Pons (tissue), 1 donor: ENCODE results near the gene HCN3.
"Not testable (repeated sequence)": the region's sequence is repeated elsewhere in the genome, so short reads cannot be mapped to it uniquely, and the experiment has no call there.

Experiments
- DNase-seq: peaks from one replicate; pipeline ENCODE4 v3.0.0-alpha.2; 2016; ENCODE audit warnings: low spot score

Gene HCN3

DNA sequence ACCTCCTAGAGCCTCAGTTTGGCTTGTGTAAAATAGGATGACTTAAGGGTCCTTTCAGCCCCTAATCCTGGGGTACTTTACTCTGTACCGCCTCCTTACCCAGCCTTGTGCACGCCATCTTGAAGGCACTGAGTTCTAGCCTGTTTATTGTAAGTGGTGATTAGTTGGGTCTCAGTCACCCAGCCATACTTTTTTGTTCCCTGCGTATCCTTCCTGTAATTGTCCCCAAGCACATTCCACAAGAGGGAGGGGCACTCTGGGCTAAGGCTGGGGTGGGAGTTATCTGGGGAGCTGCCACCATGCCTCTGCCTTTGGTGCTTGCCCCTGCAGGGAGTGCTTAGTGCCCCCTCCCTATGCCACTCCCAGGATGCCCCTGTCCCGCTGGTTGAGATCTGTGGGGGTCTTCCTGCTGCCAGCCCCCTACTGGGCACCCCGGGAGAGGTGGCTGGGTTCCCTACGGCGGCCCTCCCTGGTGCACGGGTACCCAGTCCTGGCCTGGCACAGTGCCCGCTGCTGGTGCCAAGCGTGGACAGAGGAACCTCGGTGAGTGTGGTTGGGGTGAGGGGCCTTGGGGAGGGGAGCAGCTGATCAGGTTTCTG lies 32.3 kb downstream of the HCN3 start:
- no peak for DNase-seq

DNA sequence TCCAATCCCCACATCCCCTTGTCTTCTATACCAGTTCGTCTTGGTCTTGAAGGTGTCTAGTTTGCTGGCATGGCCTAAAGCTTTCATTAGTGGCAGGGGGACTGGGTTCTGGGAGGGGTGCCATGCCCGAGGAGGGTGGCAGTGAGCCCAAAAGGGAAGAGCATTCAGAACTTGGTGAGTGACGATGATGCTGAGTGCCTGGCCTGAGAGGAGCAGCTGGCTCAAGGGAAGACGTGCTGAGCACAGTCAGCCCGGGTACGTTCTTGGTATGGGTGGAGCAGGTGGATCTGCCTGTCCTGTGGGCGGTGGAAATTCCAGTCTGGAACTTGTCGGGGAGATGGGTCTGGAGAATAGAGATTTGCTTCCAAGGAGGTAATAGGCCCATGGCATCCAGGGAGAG lies 36.0 kb downstream of the HCN3 start:
- no peak for DNase-seq

DNA sequence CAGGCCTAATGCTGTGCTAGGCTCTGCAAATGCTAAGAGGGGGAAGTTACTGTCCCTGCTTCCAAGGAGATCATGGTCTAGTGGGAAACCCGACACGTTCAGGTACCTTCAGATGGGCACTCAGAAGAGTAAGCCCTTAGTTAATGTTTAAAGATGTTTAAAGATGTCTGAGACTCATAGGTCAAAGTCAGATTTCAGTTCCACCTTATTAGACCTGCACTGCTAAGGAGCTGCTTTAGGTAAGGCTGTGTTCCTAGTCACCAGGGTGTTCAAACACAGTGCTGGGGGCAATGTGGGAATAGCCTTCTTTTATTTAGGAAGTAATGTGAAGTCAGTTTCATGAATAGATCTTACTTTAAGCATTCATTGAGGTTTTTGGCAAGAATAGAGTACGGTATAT lies 39.7 kb downstream of the HCN3 start:
- no peak for DNase-seq

DNA sequence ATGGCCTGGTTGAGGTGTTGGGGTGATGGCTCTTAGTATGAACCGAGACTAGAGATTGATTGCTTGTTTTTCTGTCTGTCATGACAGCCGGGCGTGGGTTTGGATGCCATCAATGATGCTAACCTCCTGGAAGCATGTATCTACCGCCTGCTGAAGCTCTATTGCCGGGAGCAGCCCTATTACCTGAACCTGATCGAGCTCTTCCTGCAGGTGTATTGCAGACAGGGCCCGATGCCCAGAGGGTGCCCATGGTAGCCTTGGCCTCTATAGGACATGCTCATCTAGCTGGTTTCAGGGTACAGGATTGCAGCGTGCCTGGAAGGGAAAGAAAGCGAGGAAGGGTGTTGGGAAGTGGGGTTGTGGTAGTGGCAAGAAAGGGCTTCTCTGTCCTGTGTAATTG lies 40.8 kb downstream of the HCN3 start:
- no peak for DNase-seq

DNA sequence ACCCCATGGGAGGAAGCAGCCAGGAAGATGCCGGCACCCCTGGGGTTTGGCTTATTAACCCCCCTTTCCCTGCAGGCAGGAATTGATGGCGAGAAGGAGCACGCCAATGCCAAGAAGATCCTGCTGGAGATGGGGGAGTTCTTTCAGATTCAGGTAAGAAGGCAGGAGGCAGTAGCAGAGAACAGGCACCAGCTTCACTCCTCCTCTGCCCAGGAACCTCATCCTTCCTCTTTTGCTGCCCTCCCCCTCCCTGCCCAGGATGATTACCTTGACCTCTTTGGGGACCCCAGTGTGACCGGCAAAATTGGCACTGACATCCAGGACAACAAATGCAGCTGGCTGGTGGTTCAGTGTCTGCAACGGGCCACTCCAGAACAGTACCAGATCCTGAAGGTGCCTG lies 42.3 kb downstream of the HCN3 start:
- DNase-seq, result no peak

DNA sequence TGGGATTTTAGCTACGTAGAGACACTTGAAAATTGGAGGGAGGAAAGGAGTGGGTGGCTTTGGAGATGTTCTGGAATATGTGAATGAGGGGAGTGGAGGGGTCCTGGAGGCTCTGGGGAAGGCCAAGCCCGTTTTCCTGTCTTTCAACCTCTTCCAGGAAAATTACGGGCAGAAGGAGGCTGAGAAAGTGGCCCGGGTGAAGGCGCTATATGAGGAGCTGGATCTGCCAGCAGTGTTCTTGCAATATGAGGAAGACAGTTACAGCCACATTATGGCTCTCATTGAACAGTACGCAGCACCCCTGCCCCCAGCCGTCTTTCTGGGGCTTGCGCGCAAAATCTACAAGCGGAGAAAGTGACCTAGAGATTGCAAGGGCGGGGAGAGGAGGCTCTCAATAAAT lies 43.0 kb downstream of the HCN3 start:
- DNase-seq, result no peak

DNA sequence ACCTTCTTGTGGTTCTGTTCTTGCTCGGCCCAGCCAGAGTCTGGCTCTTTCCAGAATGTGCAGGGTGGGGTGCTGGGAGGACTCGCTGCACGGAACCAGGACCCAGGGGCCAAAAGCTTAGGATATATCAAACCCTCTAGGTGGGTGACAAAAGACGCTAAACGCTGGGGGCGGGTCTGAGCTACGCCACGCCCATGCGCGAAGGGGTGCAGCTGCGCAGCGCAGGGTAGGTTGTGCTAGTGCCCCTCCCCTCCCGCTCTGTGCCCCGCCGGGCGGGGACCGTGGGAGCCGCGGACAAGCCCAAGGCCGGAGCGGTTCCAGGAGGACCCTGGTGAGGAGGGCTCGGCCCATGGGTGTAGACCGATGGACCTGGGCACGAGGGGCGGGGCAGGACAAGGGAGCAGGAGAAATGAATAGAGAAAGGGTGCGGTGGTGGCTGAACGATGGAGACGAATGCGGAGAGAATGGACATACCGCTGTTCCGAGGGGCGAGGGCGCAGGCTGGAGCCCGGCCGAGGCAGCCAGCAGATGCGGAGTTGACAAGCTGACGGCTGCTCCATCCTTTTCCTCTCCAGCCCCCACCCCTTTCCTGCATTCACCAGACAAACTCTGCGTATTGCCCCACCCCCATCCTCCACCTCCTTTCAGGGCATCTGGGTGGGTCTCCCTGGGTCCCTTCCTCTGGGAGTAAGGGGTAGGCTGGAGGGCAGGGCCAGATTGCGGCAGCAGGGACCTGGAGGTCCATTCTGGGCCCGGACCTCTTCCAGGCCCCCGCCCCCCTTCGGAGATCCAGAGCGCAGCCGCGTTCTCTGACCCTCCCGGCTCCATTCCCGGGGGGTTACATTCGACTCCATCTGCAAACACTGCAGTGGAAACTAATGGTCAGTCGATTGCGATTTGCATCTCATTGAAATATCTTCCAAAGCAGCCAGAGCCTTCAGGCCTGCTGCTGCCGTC lies 43.7 kb downstream of the HCN3 start, which contains the start of gene RUSC1:
Gene RUSC1, plus strand, starts transcription at position 234 of the 957 bp plus-strand sequence. CDS start 880 bp downstream, outside the sequence.
- peak; percentile 58 for DNase-seq

DNA sequence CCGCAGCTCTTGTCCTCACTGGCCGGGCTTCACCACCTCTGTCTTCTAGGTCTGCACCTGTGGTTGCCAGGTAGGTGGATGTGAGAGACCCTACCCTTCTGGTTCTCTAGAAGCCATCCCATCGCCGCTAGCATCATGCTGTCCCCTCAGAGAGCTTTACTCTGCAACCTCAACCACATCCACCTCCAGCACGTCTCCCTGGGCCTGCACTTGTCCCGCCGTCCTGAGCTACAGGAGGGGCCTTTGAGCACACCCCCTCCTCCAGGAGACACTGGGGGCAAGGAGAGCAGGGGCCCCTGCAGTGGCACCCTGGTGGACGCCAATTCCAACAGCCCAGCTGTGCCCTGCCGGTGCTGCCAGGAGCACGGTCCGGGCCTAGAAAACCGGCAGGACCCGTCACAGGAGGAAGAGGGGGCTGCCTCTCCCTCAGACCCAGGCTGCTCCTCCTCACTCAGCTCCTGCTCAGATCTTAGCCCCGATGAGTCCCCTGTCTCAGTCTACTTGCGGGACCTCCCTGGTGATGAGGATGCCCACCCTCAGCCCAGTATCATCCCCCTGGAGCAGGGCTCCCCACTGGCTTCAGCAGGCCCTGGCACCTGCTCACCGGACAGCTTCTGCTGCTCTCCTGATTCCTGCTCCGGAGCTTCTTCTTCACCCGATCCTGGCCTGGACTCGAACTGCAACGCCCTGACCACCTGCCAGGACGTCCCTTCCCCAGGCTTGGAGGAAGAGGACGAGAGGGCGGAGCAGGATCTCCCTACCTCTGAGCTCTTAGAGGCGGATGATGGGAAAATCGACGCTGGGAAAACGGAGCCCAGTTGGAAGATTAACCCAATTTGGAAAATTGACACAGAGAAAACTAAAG lies 44.6 kb downstream of the HCN3 start:
- no peak for DNase-seq

DNA sequence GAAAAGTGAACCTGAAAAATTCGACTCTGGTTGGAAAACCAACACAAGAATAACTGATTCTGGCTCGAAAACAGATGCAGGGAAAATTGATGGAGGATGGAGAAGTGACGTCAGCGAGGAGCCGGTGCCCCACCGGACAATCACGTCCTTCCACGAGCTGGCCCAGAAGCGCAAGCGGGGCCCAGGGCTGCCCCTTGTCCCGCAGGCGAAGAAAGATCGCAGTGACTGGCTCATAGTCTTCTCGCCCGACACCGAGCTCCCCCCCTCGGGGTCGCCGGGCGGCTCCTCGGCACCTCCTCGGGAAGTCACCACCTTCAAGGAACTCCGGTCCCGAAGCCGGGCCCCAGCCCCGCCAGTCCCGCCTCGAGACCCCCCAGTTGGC lies 45.3 kb downstream of the HCN3 start:
- no peak for DNase-seq

DNA sequence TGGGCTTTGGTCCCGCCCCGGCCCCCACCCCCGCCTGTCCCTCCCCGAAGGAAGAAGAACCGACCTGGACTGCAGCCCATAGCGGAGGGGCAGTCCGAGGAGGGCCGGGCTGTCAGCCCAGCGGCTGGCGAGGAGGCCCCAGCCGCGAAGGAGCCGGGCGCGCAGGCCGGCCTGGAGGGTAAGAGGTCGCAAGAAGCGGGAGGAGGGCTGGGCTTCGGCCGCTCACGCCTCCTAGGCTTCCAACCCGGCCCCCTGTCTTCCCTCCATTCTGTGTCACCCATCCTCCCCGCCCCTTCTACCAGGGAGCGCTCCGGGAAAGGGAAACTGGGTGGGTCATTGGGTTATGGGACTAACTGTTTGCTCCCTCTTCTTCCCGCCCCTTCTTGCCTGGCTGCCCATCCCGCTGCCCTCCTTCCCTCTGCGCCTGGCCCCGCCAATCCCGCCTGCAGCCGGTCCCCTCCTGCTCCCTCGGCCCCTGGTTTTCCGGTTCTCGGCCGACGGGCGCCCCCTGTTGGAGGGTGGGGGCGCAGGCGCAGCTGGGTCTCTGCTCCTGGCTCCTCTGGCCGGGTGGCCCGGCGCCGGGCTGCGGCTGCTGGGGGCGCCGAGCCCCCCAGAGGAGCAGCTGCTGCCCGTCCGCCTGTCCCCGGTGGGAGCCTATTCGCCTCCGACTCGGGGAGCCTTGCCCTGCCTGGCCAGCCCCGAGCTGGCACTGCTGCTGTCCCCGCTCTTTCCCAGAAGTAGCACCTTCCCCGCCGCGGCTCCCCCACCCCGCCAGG lies 45.9 kb downstream of the HCN3 start:
- DNase-seq, result peak; percentile 84

DNA sequence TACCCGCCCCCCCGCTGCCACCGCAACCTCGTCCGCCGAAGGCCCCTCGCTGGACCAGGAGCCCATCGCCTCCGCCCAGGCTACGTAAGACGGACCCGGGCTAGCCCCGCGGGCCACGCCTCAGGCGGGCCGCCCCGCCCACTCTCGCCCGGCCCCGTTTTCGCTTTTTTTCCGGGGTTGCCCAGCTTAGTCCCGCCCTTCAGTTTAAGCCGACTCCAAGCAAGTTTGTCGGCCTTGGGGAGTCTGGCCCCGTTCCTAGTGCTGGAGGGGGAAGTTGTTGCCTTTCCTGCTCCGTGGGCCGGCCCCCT lies 46.4 kb downstream of the HCN3 start:
- peak; percentile 81 for DNase-seq

DNA sequence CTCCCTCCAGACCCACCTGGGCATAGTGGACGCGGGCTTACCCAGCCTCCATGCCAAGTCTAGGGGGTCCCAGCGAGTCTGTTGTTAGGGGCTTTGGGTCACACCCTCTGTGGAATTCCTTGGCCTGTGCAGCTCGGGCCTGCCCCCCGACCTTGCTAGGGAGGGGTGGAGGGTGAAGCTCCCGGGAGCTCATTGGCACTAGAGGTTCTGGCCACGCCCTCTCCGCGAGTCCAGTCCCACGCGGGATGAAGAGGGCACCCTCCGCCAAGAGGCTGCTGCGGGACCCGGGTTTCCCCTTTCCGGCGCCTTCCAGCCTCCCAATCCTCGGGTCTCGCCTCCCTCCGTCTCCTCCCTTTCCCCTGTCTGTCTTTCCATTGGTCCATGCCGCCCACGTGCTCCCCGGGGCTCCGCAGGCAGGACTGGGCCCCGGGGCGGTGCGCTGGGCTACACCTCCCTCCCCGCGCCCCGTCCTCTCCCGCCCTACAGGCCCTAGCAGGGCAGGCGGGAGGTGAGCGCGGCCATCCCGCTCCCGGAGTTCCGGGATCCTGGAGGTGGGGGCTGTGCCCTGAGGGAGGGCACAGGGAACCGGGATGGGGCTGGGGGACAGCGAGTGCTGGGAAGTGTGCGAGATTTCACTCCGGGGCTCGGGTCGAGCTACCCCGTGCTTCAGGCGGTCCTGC lies 46.9 kb downstream of the HCN3 start:
- DNase-seq, result peak; percentile 95

DNA sequence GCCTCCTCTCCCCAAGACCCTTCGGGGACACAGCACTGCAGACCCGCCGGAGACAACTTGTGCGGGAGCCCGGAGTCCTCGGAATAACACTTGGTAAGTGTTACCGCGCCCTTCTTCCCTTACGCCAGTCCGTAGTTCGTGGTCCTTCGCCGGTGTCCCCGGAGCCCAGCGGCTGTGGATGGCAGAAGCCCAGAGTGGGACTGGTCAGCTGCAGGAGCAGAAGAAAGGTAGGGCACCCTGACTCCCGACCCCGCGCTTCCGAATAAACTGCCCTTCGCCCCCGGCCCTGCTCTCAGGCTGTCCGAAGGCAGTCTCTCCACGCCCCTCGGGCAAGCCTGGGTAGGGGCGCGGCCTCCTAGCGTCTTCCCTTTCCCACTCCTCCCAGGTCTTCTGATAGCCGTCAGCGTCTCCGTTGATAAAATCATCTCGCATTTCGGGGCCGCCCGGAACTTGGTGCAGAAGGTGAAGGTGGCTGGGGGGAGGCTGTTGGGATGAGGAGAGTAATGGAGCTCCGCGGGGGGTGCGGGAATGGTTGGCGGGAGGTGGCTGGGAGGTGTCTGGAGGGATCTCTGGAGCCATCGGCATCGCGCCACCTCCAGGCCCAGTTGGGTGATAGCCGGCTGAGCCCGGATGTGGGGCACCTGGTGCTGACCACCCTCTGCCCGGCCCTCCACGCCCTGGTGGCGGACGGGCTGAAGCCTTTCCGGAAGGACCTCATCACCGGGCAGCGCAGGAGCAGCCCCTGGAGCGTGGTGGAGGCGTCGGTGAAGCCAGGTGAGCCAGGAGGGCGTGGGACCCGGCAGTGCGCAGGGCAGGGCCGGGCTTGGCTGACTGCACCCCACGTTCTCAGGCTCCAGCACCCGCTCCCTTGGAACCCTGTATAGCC lies 47.7 kb downstream of the HCN3 start:
- DNase-seq, result no peak

DNA sequence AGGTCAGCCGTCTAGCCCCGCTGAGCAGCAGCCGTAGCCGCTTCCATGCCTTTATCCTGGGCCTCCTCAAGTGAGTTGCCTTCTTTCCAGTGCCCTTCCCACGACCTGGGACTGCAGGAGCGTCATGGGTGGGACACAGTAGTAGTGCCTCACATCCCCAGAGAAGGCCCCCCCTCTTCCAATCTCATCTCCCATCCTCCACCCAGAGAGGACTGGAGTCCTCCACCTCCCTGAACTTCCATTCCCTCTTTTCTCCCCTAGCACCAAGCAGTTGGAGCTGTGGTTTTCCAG lies 48.3 kb downstream of the HCN3 start:
- no peak for DNase-seq

DNA sequence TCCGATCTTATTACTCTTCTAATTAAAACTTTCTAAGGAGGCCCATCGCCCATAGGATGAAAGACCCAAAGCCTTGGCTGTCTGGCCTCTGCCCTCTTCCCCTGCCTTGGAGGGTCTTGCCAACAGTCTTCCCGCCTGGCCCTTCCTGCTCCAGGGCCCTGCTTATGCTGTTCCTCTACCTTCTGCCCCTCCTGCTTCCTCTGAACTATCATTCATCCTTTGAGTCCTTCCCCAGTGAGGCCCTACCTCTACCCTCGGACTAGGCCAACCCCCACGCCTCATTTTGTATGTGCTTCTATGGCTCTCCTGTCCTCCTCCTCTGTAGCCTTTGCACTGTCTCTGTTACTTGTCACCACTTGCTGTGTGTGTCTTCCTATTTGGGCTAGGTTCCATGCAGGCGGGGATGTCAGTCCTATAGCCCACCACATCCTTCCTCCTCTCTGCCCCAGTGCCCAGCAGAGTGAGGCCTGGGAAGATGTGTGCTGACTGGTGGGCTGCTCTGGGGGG lies 48.8 kb downstream of the HCN3 start:
- no peak for DNase-seq

DNA sequence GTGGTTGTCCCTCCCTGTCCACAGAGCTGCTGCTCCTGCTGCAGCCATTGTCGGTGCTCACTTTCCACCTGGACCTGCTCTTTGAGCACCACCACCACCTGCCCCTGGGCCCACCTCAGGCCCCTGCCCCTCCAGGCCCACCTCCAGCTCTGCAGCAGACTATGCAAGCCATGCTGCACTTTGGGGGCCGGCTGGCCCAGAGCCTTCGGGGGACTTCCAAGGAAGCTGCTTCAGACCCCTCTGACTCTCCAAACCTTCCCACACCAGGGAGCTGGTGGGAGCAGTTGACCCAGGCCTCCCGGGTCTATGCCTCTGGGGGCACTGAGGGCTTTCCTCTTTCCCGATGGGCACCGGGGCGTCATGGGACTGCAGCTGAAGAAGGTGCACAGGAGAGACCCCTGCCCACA lies 49.4 kb downstream of the HCN3 start:
- DNase-seq, result no peak

DNA sequence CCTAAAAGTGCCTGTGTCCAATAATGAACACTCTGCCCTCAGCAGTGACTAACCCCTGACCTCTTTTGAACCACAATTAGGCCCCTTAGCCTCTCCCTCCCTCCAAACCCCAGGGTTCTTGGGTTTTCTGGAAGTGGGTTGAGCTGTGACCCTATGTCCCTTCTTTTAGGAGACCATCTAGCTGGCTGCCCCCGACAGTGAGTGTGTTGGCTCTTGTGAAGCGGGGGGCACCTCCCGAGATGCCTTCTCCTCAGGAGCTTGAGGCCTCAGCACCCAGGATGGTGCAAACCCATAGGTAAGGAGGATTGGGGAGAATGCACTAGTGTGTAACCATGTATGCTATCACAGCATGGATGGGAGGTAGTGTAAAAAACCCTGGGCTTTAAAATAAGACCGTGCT lies 50.7 kb downstream of the HCN3 start:
- DNase-seq, result no peak

DNA sequence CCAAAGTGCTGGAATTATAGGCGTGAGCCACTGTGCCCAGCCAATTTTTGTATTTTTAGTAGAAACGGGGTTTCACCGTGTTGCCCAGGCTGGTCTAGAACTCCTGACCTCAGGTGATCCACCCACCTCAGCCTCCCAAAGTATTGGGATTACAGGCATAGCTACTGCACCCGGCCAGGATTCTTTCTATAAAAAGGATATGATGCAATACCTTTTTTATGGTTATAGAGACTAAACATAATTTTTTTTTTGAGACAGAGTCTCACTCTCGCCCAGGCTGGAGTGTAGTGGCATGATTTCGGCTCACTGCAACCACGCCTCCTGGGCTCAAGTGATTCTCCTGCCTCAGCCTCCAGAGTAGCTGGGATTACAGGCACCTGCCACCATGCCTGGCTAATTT lies 51.6 kb downstream of the HCN3 start:
- DNase-seq, result not testable (repeated sequence)

DNA sequence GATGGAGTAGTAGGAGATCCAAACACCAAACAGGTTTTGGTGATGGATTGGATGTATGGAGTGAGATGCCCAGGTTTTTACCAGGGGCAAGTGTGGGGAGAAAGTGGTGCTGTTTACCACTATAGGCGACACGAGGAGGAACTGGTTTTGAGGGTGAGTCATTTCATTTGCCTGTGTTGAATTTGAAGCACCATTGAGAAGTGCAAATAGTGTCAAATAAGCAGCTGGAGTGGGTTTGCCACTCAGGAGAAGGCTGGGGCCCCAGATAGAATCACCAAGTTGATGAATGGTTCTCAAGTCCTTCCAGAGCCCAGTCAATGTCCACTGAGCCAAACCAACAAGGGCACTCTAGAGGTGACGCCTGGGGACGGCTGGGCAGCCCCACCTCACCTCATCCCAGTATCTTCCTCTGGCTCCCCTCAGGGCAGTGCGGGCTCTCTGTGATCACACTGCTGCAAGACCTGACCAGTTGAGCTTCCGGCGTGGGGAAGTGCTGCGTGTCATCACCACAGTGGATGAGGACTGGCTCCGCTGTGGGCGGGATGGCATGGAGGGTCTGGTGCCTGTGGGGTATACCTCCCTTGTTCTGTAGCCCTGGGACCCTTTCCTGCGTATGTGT lies 52.8 kb downstream of the HCN3 start:
- DNase-seq, result no peak

DNA sequence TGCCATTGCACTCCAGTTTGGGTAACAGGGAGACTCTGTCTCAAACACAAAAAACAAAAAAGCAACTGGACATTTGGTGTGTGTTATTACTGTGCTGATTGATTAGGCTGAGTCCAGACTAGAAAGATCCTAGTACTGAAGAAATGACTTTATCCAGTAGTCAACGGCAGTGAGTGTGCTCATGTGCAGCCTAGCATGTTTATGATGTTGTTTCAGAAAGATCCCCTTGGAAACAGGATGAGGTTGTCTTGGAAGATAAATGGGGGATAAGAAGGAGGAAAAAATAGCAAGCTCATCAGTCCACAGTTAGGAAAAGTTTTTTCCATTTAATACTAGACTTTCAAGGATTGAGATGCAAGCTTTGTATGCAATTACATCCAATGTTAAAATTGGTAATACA lies 57.7 kb downstream of the HCN3 start:
- DNase-seq, result no peak
